H1 (cell line): ENCODE results near the gene RBMS1. TPM values are rescaled to one million over a fixed set of nuclear protein-coding genes. Genes with fewer than 3 reads are reported as not detected.

Source experiments
- BACH1 ChIP-seq: IDR thresholded peaks from 2 replicates; pipeline ENCODE4 v1.6.1; 2012; ENCODE audit warnings: low read length, improper control_type of control experiment
- CBX5 ChIP-seq: fragments of 300-800, 300-1000 bp; sonication (generic); IDR thresholded peaks from 2 replicates; pipeline ENCODE4 v1.7.1; 2016; ENCODE audit warnings: antibody characterized with exemption, low read length, low read depth
- CBX8 ChIP-seq: fragments of 300-800, 300-1000 bp; sonication (generic); IDR thresholded peaks from 2 replicates; pipeline ENCODE4 v1.7.1; 2016; ENCODE audit warnings: low read depth, low read length, borderline replicate concordance
- JUND ChIP-seq: IDR thresholded peaks from 2 replicates; pipeline ENCODE4 v1.6.1; 2011; ENCODE audit warnings: mild to moderate bottlenecking, improper control_type of control experiment, low read length
- KDM4A ChIP-seq: IDR thresholded peaks from one replicate; pipeline ENCODE4 v1.7.1; 2012; ENCODE audit warnings: low read depth, mild to moderate bottlenecking, moderate library complexity, low read length, inconsistent platforms; ENCODE audit not compliant: severe bottlenecking
- KDM5A ChIP-seq: fragments of 200-600 bp; IDR thresholded peaks from 2 replicates; pipeline ENCODE4 v1.7.1; 2012; ENCODE audit warnings: mild to moderate bottlenecking, low read length, inconsistent platforms, mixed read lengths
- RXRA ChIP-seq: IDR thresholded peaks from 2 replicates; pipeline ENCODE4 v1.6.1; 2011; ENCODE audit warnings: low read depth, mild to moderate bottlenecking, low read length, moderate library complexity; ENCODE audit not compliant: insufficient read depth
- SUZ12 ChIP-seq: fragments of 200-600 bp; sonication (generic); IDR thresholded peaks from 2 replicates; pipeline ENCODE4 v1.6.1; 2012; ENCODE audit warnings: mild to moderate bottlenecking, inconsistent platforms, low read length, moderate library complexity, mixed read lengths
- TBP ChIP-seq: IDR thresholded peaks from 2 replicates; pipeline ENCODE4 v1.6.1; 2011; ENCODE audit warnings: low read depth, low read length, improper control_type of control experiment
- TEAD4 ChIP-seq: IDR thresholded peaks from 2 replicates; pipeline ENCODE4 v1.6.1; 2012; ENCODE audit warnings: low read depth, low read length, inconsistent platforms, mixed read lengths
- polyA plus RNA-seq, 7 experiments: library from polyadenylated mRNA; depleted of rRNA in 3 of 7; stranded (reverse) in 5 of 7; unstranded in 2 of 7; fragments of >200 nt in 5 of 7; fragments of 200-250 nt in 2 of 7; gene quantifications; 1 replicate in 5 of 7; 2 replicates in 1 of 7; 4 replicates in 1 of 7; pipeline versions ENCODE4 v1.2.1 to v1.2.3, GENCODE V29; 2011 to 2013; ENCODE audit warnings: missing spikeins in 2 of 7, mixed read lengths in 2 of 7
- total RNA-seq: library from RNA; stranded (reverse); fragmentation: NEBNext Ultra II Directional; extraction: Animal tissue kit (Norgen Biotek cat#: 25700); gene quantifications from 2 replicates; pipeline ENCODE4 v1.2.1, GENCODE V29; 2021

The RBMS1 gene
- total and polyA plus RNA-seq, 2 of the 8 experiments (the other 6 are each of a cell fraction or from before 2014, with no cell fraction given) = 53.7 to 60.0 TPM

DNA sequence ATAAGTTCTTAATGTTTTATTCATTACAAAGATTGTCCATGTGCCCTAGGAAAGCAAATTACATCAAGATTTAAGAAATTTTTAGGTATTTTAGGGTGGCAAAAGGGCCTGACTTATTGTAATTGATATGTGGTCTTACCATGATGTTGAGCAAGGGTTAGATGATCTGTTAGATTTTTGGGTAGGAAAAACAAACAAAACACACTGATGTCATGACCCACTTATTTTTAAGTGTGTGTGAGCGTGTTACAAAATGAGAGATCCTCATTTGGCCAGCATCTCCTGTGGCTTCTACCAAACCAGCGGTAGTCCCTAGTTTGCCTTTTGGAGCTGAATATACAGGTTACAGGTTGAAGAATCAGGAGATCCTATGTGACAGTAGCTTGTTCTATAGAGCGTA lies 203.8 kb downstream of the RBMS1 start (continued):
- no peak for TF ChIP-seq CBX8
- TF ChIP-seq SUZ12 = no peak
- TF ChIP-seq KDM4A = no peak
- no peak for TF ChIP-seq KDM5A
- TF ChIP-seq CBX5 = no peak
- TF ChIP-seq RXRA = no peak
- no peak for TF ChIP-seq JUND
- no peak for TF ChIP-seq TEAD4
- no peak for TF ChIP-seq BACH1
- TF ChIP-seq TBP = no peak
- TF ChIP-seq, all 59 proteins: peak for 0
